PC-9 (cell line): ENCODE results near the gene NUDT22.

Experiments
- CTCF ChIP-seq: fragments of 200-600 bp; sonication (generic); conservative IDR thresholded peaks from 2 replicates; pipeline ENCODE4 v1.6.1; 2017; ENCODE audit warnings: mixed run types, antibody characterized with exemption, mild to moderate bottlenecking, moderate library complexity
- EZH2 ChIP-seq: fragments of 200-600 bp; sonication (generic); IDR thresholded peaks from 2 replicates; pipeline ENCODE4 v1.8.0; 2017; ENCODE audit warnings: antibody characterized with exemption, low read depth

- TF ChIP-seq CTCF (no peak), EZH2 (no peak)
Observed at GRCh38 chr11:64244107-64244506, 18.0 kb downstream of the NUDT22 start.
